Breast epithelium (tissue), 4 donors: ENCODE data around the gene NR5A1. TPM values are rescaled to one million over a fixed set of nuclear protein-coding genes. Genes with fewer than 3 reads are reported as not detected.

ENCODE experiments used
- DNase-seq, 2 donors: peaks; one replicate each; pipeline ENCODE4 v3.0.0-alpha.2; 2019; ENCODE audit warnings: low spot score in 2 of 2
- H3K27ac ChIP-seq, 2 donors: fragments of 200-600 bp; sonication (generic) in 1 of 2; one replicate each; pipeline ENCODE4 v1.5.1; 2016 to 2019; ENCODE audit warnings: mild to moderate bottlenecking in 1 of 2
- H3K27me3 ChIP-seq, 2 donors: fragments of 200-600 bp; sonication (generic) in 1 of 2; one replicate each; pipeline versions ENCODE4 v1.5.1 to v1.6.0; 2017 to 2019; ENCODE audit warnings: control low read depth in 1 of 2, mild to moderate bottlenecking in 1 of 2
- H3K36me3 ChIP-seq: fragments of 200-600 bp; one replicate; pipeline ENCODE4 v1.5.1; 2019
- H3K4me1 ChIP-seq, 2 donors: fragments of 200-600 bp; sonication (generic); one replicate each; pipeline ENCODE4 v1.5.1; 2016 to 2019; ENCODE audit warnings: control low read depth in 1 of 2
- H3K4me3 ChIP-seq, 3 donors: fragments of 200-600 bp; sonication (generic); 1 replicate in 2 of 3; 2 replicates in 1 of 3; pipeline ENCODE4 v1.5.1; 2016 to 2019; ENCODE audit warnings: mild to moderate bottlenecking in 3 of 3, moderate library complexity in 2 of 3
- H3K9me3 ChIP-seq, 2 donors: fragments of 200-600 bp; sonication (generic) in 1 of 2; one replicate each; pipeline ENCODE4 v1.5.1; 2016 to 2019; ENCODE audit warnings: control low read depth in 1 of 2
- POLR2A ChIP-seq: fragments of 450-650 bp; IDR thresholded peaks from one replicate; pipeline ENCODE4 v1.6.1; 2016; ENCODE audit warnings: antibody characterized with exemption, mild to moderate bottlenecking, moderate library complexity
- POLR2AphosphoS5 ChIP-seq, 3 donors: sonication (generic); formaldehyde crosslinking; IDR thresholded peaks; one replicate each; pipeline ENCODE4 v1.6.1; 2017; ENCODE audit warnings: antibody characterized with exemption in 3 of 3
- intact Hi-C: fragments of 100-400 bp; cut with DNase I; formaldehyde crosslinking; loops from one replicate; pipeline ENCODE4 v1.15.1; 2023; ENCODE audit warnings: low total_unique reads
- total RNA-seq, 3 donors: library from RNA; depleted of rRNA; stranded (reverse); fragments of >200 nt; gene quantifications; one replicate each; pipeline ENCODE4 v1.1.0, GENCODE V29; 2016
- TF ChIP-seq, protein P1 (sequence below), 3 donors: fragments of 450-650 bp; IDR thresholded peaks; one replicate each; pipeline ENCODE4 v1.5.1; 2016 to 2017; ENCODE audit warnings: antibody characterized with exemption in 3 of 3, mild to moderate bottlenecking in 3 of 3, moderate library complexity in 3 of 3

NR5A1 gene
- total RNA-seq, 3 donors from 2014 or later = not detected

DNA sequence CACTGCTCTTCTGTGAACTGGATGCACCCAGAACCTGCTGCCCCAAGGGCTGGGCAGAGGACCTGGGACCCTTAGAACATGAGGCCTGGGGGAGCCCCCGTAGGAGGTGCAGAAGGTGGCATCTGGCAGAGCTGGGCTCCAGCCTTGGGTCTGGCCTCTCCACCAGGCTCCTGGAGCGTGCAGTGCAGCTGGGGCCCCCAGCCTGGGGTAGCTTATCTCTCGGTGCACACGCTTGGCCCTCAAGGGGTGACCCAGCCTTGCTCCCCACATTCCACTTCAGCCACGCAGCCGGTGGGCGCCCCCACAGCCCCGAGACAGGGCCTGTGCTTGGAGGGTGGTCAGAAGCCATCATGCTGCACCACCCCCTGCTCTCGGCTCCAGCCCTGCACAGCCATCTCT, 5.6 kb upstream of the NR5A1 start:
- Histone ChIP-seq H3K4me3 (no peak overlapping the region), H3K4me1 (no peaks in the 10 kb centered on the region), H3K36me3 (no peaks in the 10 kb centered on the region), H3K27me3 (no peaks in the 10 kb centered on the region), H3K27ac (no peak overlapping the region), H3K9me3 (no peaks in the 10 kb centered on the region)
- TF ChIP-seq POLR2AphosphoS5 (IDR thresholded peaks at IDR 0.05) = no peak
- TF ChIP-seq POLR2A = no peak
- TF ChIP-seq, protein P1, sequence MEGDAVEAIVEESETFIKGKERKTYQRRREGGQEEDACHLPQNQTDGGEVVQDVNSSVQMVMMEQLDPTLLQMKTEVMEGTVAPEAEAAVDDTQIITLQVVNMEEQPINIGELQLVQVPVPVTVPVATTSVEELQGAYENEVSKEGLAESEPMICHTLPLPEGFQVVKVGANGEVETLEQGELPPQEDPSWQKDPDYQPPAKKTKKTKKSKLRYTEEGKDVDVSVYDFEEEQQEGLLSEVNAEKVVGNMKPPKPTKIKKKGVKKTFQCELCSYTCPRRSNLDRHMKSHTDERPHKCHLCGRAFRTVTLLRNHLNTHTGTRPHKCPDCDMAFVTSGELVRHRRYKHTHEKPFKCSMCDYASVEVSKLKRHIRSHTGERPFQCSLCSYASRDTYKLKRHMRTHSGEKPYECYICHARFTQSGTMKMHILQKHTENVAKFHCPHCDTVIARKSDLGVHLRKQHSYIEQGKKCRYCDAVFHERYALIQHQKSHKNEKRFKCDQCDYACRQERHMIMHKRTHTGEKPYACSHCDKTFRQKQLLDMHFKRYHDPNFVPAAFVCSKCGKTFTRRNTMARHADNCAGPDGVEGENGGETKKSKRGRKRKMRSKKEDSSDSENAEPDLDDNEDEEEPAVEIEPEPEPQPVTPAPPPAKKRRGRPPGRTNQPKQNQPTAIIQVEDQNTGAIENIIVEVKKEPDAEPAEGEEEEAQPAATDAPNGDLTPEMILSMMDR (IDR thresholded peaks at IDR 0.05) = no peak
- intact Hi-C loops = no loop called here
- DNase-seq = no peak

- no peaks in the 10 kb centered on the region for H3K9me3 ChIP-seq
- intact Hi-C loops = no loop called here
- TF ChIP-seq POLR2AphosphoS5 (IDR thresholded peaks at IDR 0.05) = no peak
- TF ChIP-seq, protein P1 (IDR thresholded peaks at IDR 0.05) = no peak
Measured at GRCh38 chr9:124511891-124512805, 4.9 kb upstream of the NR5A1 start.

DNA sequence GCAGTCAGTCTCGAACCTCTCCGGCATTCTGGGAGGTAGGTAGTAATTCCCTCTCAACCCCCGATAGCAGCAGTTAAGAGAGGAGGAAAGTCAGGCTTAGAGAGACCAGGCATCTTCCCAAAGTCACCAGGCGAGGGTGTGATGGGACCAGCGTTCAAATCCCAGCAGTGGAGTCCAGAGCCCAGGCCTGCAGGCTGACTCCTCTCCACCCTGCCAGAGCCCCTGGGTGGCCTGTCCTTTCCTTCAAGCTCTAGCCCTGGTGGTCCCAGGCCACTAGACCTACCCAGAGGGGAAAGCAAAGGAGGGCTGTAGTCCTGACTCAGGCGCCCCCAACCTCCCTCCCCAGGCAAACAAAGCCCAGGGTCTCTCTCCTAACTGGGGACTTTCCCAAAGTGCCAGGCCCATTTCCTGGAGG, 4.2 kb upstream of the NR5A1 start:
- no peak for DNase-seq
- Histone ChIP-seq H3K27me3 (no peaks in the 10 kb centered on the region), H3K27ac (no peak overlapping the region), H3K9me3 (no peaks in the 10 kb centered on the region), H3K4me1 (no peaks in the 10 kb centered on the region), H3K4me3 (no peak overlapping the region), H3K36me3 (no peaks in the 10 kb centered on the region)
- TF ChIP-seq, protein P1 (IDR thresholded peaks at IDR 0.05) = no peak
- TF ChIP-seq POLR2AphosphoS5 (IDR thresholded peaks at IDR 0.05) (no peak), POLR2A (no peak)
- intact Hi-C loops = no loop called here

More at GRCh38 chr9:124511891-124512805, 4.9 kb upstream of the NR5A1 start:
- Histone ChIP-seq H3K4me3 (no peak overlapping the region), H3K27ac (no peak overlapping the region), H3K4me1 (no peaks in the 10 kb centered on the region), H3K36me3 (no peaks in the 10 kb centered on the region), H3K27me3 (no peaks in the 10 kb centered on the region)
- no peak for DNase-seq

GRCh38 chr9:124510650-124511425, 3.6 kb upstream of the NR5A1 start:
- Histone ChIP-seq H3K4me3 (no peak overlapping the region), H3K36me3 (no peaks in the 10 kb centered on the region), H3K27ac (no peak overlapping the region), H3K9me3 (no peaks in the 10 kb centered on the region), H3K4me1 (no peaks in the 10 kb centered on the region), H3K27me3 (peaks cover 0 to under 1% of the 10 kb centered on the region in 2 donors)
- no peak for TF ChIP-seq POLR2A
- no peak for TF ChIP-seq POLR2AphosphoS5 (IDR thresholded peaks at IDR 0.05)
- TF ChIP-seq, protein P1 (IDR thresholded peaks at IDR 0.05) = no peak
- DNase-seq = no peak
- intact Hi-C loops = no loop called here
